ENCODE results near the gene AQP5.

GRCh38 chr12:49920241-49920914, 41.3 kb upstream of the AQP5 start:
- TF ChIP-seq, protein P1, sequence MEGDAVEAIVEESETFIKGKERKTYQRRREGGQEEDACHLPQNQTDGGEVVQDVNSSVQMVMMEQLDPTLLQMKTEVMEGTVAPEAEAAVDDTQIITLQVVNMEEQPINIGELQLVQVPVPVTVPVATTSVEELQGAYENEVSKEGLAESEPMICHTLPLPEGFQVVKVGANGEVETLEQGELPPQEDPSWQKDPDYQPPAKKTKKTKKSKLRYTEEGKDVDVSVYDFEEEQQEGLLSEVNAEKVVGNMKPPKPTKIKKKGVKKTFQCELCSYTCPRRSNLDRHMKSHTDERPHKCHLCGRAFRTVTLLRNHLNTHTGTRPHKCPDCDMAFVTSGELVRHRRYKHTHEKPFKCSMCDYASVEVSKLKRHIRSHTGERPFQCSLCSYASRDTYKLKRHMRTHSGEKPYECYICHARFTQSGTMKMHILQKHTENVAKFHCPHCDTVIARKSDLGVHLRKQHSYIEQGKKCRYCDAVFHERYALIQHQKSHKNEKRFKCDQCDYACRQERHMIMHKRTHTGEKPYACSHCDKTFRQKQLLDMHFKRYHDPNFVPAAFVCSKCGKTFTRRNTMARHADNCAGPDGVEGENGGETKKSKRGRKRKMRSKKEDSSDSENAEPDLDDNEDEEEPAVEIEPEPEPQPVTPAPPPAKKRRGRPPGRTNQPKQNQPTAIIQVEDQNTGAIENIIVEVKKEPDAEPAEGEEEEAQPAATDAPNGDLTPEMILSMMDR (IDR thresholded peaks at IDR 0.05) = no peak
- TF ChIP-seq POLR2A (IDR thresholded peaks at IDR 0.05) = no peak
